Measurements from ENCODE around the gene NAV1.
"Not testable (repeated sequence)": the region's sequence is repeated elsewhere in the genome, so short reads cannot be mapped to it uniquely, and the experiment has no call there.

Gene NAV1

GRCh38 chr1:201549522-201549921, 10.6 kb downstream of the NAV1 start:
- not testable (repeated sequence) for DNase-seq

GRCh38 chr1:201551096-201551495, 12.2 kb downstream of the NAV1 start:
- no peak for DNase-seq

GRCh38 chr1:201551877-201552731, 13.2 kb downstream of the NAV1 start:
- no peak for DNase-seq

GRCh38 chr1:201552941-201553351, 14.0 kb downstream of the NAV1 start:
- no peak for DNase-seq

- DNase-seq: no peak
Measured at GRCh38 chr1:201553496-201554189, 14.7 kb downstream of the NAV1 start.

- DNase-seq: no peak
Measured at GRCh38 chr1:201554190-201554600, 15.3 kb downstream of the NAV1 start.

- no peak for DNase-seq
Measured at GRCh38 chr1:201554789-201555592, 16.1 kb downstream of the NAV1 start.

- no peak for DNase-seq
Measured at GRCh38 chr1:201555593-201555945, 16.6 kb downstream of the NAV1 start.

GRCh38 chr1:201556841-201557571, 18.1 kb downstream of the NAV1 start:
- DNase-seq: no peak

GRCh38 chr1:201557572-201557958, 18.6 kb downstream of the NAV1 start:
- DNase-seq: no peak

GRCh38 chr1:201559679-201560162, 20.8 kb downstream of the NAV1 start:
- peak; percentile 75 for DNase-seq

GRCh38 chr1:201560328-201561194, 21.6 kb downstream of the NAV1 start:
- no peak for DNase-seq

- no peak for DNase-seq
Measured at GRCh38 chr1:201561195-201561564, 22.3 kb downstream of the NAV1 start.

GRCh38 chr1:201561601-201562000, 22.7 kb downstream of the NAV1 start:
- no peak for DNase-seq

- DNase-seq: no peak
Measured at GRCh38 chr1:201562257-201562656, 23.3 kb downstream of the NAV1 start.

GRCh38 chr1:201562659-201563405, 23.9 kb downstream of the NAV1 start:
- DNase-seq: no peak

- no peak for DNase-seq
Measured at GRCh38 chr1:201563406-201563780, 24.5 kb downstream of the NAV1 start.

- DNase-seq: no peak
Measured at GRCh38 chr1:201563941-201564340, 25.0 kb downstream of the NAV1 start.

GRCh38 chr1:201565024-201565730, 26.2 kb downstream of the NAV1 start:
- DNase-seq: no peak
